Measurements from ENCODE around the gene CFAP43. TPM values are rescaled to one million over a fixed set of nuclear protein-coding genes. Genes with fewer than 3 reads are reported as not detected.
A peak's percentile ranks its signal among the peaks of the same experiment; 100 is the strongest.

Gene CFAP43
- total and polyA plus RNA-seq, 4 donors, result 0.10 to 0.33 (median 0.15) TPM

DNA sequence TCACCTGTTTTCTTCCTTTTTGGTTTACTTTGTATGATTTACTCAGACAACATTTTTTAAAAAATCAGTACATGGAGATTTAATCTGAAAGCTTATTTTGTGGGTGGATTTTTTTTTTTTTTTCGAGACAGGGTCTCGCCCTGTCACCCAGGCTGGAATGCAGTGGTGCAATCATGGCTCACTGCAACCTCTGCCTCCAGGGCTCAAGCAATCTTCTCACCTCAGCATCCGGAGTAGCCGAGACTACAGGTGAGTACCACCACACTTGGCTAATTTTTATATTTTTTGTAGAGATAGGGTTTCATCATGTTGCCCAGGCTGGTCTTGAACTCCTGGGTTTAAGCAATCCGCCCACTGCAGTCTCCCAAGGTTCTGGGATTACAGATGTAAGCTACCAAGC, 25.1 kb upstream of the CFAP43 start:
- no peak for DNase-seq (ENCODE audit: low spot score)
- H3K9ac ChIP-seq (ENCODE audit: low read depth in 1 of 2, low read length in 2 of 2), result peak overlapping the region in 1 of 2 donors; percentile 62
- TF ChIP-seq NR2F2 (IDR thresholded peaks at IDR 0.05), result no peak
- TF ChIP-seq JUND (IDR thresholded peaks at IDR 0.05), result no peak
- no peak for TF ChIP-seq RXRA (IDR thresholded peaks at IDR 0.05)
- TF ChIP-seq TAF1 (conservative IDR thresholded peaks at IDR 0.05), result no peak
- TF ChIP-seq, protein P1, sequence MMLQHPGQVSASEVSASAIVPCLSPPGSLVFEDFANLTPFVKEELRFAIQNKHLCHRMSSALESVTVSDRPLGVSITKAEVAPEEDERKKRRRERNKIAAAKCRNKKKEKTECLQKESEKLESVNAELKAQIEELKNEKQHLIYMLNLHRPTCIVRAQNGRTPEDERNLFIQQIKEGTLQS (IDR thresholded peaks at IDR 0.05), result no peak
- TF ChIP-seq GABPA (IDR thresholded peaks at IDR 0.05 in 1 of 2, conservative IDR thresholded peaks at IDR 0.05 in 1 of 2), result no peak
- TF ChIP-seq RAD21 (IDR thresholded peaks at IDR 0.05), result no peak
- TF ChIP-seq HNF4A (conservative IDR thresholded peaks at IDR 0.05), result no peak
- no peak for TF ChIP-seq SP1 (IDR thresholded peaks at IDR 0.05)
- no peak for TF ChIP-seq FOXA1 (IDR thresholded peaks at IDR 0.05)
- TF ChIP-seq, protein P2, sequence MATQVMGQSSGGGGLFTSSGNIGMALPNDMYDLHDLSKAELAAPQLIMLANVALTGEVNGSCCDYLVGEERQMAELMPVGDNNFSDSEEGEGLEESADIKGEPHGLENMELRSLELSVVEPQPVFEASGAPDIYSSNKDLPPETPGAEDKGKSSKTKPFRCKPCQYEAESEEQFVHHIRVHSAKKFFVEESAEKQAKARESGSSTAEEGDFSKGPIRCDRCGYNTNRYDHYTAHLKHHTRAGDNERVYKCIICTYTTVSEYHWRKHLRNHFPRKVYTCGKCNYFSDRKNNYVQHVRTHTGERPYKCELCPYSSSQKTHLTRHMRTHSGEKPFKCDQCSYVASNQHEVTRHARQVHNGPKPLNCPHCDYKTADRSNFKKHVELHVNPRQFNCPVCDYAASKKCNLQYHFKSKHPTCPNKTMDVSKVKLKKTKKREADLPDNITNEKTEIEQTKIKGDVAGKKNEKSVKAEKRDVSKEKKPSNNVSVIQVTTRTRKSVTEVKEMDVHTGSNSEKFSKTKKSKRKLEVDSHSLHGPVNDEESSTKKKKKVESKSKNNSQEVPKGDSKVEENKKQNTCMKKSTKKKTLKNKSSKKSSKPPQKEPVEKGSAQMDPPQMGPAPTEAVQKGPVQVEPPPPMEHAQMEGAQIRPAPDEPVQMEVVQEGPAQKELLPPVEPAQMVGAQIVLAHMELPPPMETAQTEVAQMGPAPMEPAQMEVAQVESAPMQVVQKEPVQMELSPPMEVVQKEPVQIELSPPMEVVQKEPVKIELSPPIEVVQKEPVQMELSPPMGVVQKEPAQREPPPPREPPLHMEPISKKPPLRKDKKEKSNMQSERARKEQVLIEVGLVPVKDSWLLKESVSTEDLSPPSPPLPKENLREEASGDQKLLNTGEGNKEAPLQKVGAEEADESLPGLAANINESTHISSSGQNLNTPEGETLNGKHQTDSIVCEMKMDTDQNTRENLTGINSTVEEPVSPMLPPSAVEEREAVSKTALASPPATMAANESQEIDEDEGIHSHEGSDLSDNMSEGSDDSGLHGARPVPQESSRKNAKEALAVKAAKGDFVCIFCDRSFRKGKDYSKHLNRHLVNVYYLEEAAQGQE (IDR thresholded peaks at IDR 0.05), result no peak
- TF ChIP-seq EGR1 (IDR thresholded peaks at IDR 0.05; ENCODE audit: low read depth in 2 of 2), result no peak
- no peak for TF ChIP-seq FOXA2 (IDR thresholded peaks at IDR 0.05)
- H3K4me3 ChIP-seq (ENCODE audit: low read depth in 1 of 3, low read length in 3 of 3), result peak overlapping the region; percentile 71 to 97 (median 80)
- H3K9me3 ChIP-seq (ENCODE audit: control insufficient read depth in 4 of 4, low read length in 3 of 4), result no peaks in the 10 kb centered on the region
- no peaks in the 10 kb centered on the region for H3K27me3 ChIP-seq (ENCODE audit: control insufficient read depth in 4 of 4, insufficient read depth in 4 of 4, low read length in 3 of 4)
- peaks cover 6 to 83% (median 65%) of the 10 kb centered on the region in 4 donors for H3K4me1 ChIP-seq (ENCODE audit: control insufficient read depth in 4 of 4, insufficient read depth in 4 of 4, low read length in 3 of 4)
- 45% methylated on average over 5 of the region's 5 CpGs for WGBS
- peaks cover 2 to 29% (median 22%) of the 10 kb centered on the region in 4 donors for H3K36me3 ChIP-seq (ENCODE audit: control insufficient read depth in 4 of 4, insufficient read depth in 3 of 4, low read depth in 1 of 4, low read length in 3 of 4)
- peak overlapping the region; percentile 99 to 100 for H3K27ac ChIP-seq (ENCODE audit: low read depth in 1 of 2, low read length in 2 of 2)

DNA sequence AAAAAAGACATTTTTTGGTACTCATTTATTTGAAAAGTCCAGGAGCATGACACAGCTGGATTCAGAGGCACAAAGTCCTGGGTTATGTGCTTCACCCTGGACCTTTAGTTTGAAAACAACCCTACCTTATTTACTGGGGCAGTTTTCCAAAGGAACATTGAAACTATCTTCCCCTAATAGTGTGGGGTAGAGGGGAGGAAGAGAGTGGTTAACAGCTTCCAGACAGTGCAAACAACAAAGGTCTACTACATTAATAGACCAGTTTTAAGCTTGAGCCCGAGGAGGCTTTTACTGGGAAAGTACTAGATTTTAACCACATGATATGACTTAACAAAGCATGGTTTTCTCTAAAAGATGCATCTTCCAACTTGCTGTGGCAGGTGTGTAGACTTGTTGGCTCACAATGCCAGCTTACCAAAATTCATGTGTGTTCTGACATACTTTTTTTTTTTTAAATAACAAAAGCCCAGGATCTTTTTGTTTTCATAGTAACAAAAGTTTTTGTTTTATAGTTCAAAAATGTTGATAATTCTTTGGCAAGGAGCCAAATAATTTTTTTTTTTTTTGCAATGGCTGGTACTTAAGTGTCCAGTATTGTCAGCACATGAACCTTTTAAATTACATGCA, 24.3 kb upstream of the CFAP43 start:
- Histone ChIP-seq H3K9me3 (ENCODE audit: control insufficient read depth in 4 of 4, low read length in 3 of 4) (no peaks in the 10 kb centered on the region), H3K4me3 (ENCODE audit: low read depth in 1 of 3, low read length in 3 of 3) (peak overlapping the region; percentile 71 to 97 (median 80)), H3K27ac (ENCODE audit: low read depth in 1 of 2, low read length in 2 of 2) (peak overlapping the region; percentile 99 to 100), H3K4me1 (ENCODE audit: control insufficient read depth in 4 of 4, insufficient read depth in 4 of 4, low read length in 3 of 4) (peaks cover 6 to 78% (median 60%) of the 10 kb centered on the region in 4 donors), H3K36me3 (ENCODE audit: control insufficient read depth in 4 of 4, insufficient read depth in 3 of 4, low read depth in 1 of 4, low read length in 3 of 4) (peaks cover 2 to 21% (median 15%) of the 10 kb centered on the region in 4 donors), H3K27me3 (ENCODE audit: control insufficient read depth in 4 of 4, insufficient read depth in 4 of 4, low read length in 3 of 4) (no peaks in the 10 kb centered on the region), H3K9ac (ENCODE audit: low read depth in 1 of 2, low read length in 2 of 2) (peak overlapping the region; percentile 88 to 99)
- TF ChIP-seq, protein P1 (IDR thresholded peaks at IDR 0.05), result peak; percentile 27
- TF ChIP-seq RXRA (IDR thresholded peaks at IDR 0.05) (peak; percentile 70 to 87), HNF4G (IDR thresholded peaks at IDR 0.05) (peak; percentile 79), JUND (IDR thresholded peaks at IDR 0.05) (peak; percentile 23 to 51), SP1 (IDR thresholded peaks at IDR 0.05) (peak; percentile 83), NR2F2 (IDR thresholded peaks at IDR 0.05) (no peak), YY1 (IDR thresholded peaks at IDR 0.05) (peak; percentile 46), FOXA1 (IDR thresholded peaks at IDR 0.05) (peak; percentile 93), FOXA2 (IDR thresholded peaks at IDR 0.05) (peak; percentile 94), RAD21 (IDR thresholded peaks at IDR 0.05) (peak; percentile 33 to 36), TAF1 (conservative IDR thresholded peaks at IDR 0.05) (peak; percentile 19), HNF4A (conservative IDR thresholded peaks at IDR 0.05) (peak; percentile 93 to 95), EGR1 (IDR thresholded peaks at IDR 0.05; ENCODE audit: low read depth in 2 of 2) (peak in 1 of 2 donors; percentile 83), GABPA (IDR thresholded peaks at IDR 0.05 in 1 of 2, conservative IDR thresholded peaks at IDR 0.05 in 1 of 2) (peak in 1 of 2 donors; percentile 43)
- TF ChIP-seq, protein P3, sequence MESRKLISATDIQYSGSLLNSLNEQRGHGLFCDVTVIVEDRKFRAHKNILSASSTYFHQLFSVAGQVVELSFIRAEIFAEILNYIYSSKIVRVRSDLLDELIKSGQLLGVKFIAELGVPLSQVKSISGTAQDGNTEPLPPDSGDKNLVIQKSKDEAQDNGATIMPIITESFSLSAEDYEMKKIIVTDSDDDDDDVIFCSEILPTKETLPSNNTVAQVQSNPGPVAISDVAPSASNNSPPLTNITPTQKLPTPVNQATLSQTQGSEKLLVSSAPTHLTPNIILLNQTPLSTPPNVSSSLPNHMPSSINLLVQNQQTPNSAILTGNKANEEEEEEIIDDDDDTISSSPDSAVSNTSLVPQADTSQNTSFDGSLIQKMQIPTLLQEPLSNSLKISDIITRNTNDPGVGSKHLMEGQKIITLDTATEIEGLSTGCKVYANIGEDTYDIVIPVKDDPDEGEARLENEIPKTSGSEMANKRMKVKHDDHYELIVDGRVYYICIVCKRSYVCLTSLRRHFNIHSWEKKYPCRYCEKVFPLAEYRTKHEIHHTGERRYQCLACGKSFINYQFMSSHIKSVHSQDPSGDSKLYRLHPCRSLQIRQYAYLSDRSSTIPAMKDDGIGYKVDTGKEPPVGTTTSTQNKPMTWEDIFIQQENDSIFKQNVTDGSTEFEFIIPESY (IDR thresholded peaks at IDR 0.05), result peak; percentile 72
- TF ChIP-seq, protein P4, sequence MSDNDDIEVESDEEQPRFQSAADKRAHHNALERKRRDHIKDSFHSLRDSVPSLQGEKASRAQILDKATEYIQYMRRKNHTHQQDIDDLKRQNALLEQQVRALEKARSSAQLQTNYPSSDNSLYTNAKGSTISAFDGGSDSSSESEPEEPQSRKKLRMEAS (IDR thresholded peaks at IDR 0.05), result peak; percentile 90
- TF ChIP-seq, protein P5, sequence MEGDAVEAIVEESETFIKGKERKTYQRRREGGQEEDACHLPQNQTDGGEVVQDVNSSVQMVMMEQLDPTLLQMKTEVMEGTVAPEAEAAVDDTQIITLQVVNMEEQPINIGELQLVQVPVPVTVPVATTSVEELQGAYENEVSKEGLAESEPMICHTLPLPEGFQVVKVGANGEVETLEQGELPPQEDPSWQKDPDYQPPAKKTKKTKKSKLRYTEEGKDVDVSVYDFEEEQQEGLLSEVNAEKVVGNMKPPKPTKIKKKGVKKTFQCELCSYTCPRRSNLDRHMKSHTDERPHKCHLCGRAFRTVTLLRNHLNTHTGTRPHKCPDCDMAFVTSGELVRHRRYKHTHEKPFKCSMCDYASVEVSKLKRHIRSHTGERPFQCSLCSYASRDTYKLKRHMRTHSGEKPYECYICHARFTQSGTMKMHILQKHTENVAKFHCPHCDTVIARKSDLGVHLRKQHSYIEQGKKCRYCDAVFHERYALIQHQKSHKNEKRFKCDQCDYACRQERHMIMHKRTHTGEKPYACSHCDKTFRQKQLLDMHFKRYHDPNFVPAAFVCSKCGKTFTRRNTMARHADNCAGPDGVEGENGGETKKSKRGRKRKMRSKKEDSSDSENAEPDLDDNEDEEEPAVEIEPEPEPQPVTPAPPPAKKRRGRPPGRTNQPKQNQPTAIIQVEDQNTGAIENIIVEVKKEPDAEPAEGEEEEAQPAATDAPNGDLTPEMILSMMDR (IDR thresholded peaks at IDR 0.05; ENCODE audit: low read depth, low read length, missing input control), result no peak
- TF ChIP-seq, protein P2 (IDR thresholded peaks at IDR 0.05), result peak; percentile 58
- WGBS, result 0% methylated on average over 1 of the region's 1 CpG
- DNase-seq (ENCODE audit: low spot score), result no peak

All from liver (tissue), 9 donors.